IPS DF 6.9 (cell line): ENCODE data around the gene CNTNAP2.
A peak's percentile ranks its signal among the peaks of the same experiment; 100 is the strongest.

Source experiments
- DNase-seq: peaks from one replicate; pipeline ENCODE4 v3.0.0-alpha.2; 2013; ENCODE audit warnings: low read depth, low spot score
- H3K27ac ChIP-seq: one replicate; pipeline ENCODE4 v1.5.1; 2013; ENCODE audit warnings: low read length, control low read depth
- H3K27me3 ChIP-seq: 2 replicates; pipeline ENCODE4 v1.6.1; 2013; ENCODE audit warnings: mild to moderate bottlenecking, low read length; ENCODE audit not compliant: control insufficient read depth, insufficient read depth
- H3K36me3 ChIP-seq: 2 replicates; pipeline ENCODE4 v1.6.1; 2013; ENCODE audit warnings: low read length; ENCODE audit not compliant: control insufficient read depth, insufficient read depth
- H3K4me1 ChIP-seq: 2 replicates; pipeline ENCODE4 v1.6.1; 2013; ENCODE audit warnings: low read length; ENCODE audit not compliant: control insufficient read depth, insufficient read depth
- H3K4me3 ChIP-seq: 2 replicates; pipeline ENCODE4 v1.5.1; 2013; ENCODE audit warnings: mild to moderate bottlenecking, low read length
- H3K9me3 ChIP-seq: 2 replicates; pipeline ENCODE4 v1.6.1; 2013; ENCODE audit warnings: low read length, inconsistent platforms; ENCODE audit not compliant: control insufficient read depth, insufficient read depth
- WGBS: extraction: QIAGEN DNeasy Blood & Tissue Kit; methylation state at CpG from one replicate; pipeline ENCODE4 v1.1.7; 2013; ENCODE audit warnings: mixed read lengths, missing lambda C conversion rate; ENCODE audit not compliant: insufficient read length, insufficient coverage; 5-methylcytosine and 5-hydroxymethylcytosine counted together

CNTNAP2 gene

DNA sequence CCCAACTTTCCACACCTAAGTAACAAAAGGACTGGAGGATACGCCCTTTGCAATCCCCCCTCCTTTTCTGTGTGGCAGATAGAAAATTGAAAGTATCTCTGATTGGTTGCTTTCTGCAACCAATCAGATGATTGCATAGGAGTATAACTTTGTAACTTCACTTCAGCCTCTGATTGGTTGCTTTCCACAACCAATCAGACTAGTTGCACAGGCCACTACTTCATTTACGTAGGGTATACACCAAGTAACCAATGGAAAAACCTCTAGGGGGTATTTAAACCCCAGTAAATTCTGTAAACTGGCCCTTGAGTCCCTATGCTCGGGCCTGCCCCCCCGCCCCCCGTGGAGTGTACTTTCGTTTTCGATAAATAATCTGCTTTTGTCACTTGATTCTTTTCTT, 1080.4 kb downstream of the CNTNAP2 start:
- no peak overlapping the region for H3K4me3 ChIP-seq
- no peak for DNase-seq

DNA sequence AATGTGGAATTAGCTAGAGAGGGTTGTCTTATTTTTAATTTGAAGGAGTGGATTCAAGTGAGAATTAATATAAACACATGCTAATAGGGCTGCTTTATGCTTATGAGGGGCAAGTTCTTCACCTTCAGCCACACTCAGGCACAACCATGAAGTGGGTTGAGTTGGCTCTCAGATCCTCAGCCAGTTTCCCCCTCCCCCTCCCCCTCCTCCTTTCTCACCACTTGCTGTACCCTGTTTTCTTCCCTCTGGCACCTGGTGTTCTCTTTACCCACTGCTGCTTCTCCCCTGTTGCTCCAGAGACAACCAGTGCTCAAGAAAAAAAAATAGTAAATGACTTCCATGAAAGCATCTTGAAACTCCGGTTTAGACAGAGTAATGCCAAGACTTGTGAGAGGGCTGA, 1083.3 kb downstream of the CNTNAP2 start:
- Histone ChIP-seq H3K9me3 (no peaks in the 10 kb centered on the region), H3K36me3 (no peaks in the 10 kb centered on the region), H3K27ac (no peak overlapping the region), H3K4me1 (no peaks in the 10 kb centered on the region), H3K4me3 (no peak overlapping the region), H3K27me3 (no peaks in the 10 kb centered on the region)
- DNase-seq, result no peak
- no CpG with 5 or more reads among the region's 1 CpG for WGBS

More for the DNA sequence above, 1080.4 kb downstream of the CNTNAP2 start:
- Histone ChIP-seq H3K27me3 (no peaks in the 10 kb centered on the region), H3K9me3 (no peaks in the 10 kb centered on the region), H3K36me3 (no peaks in the 10 kb centered on the region), H3K27ac (no peak overlapping the region), H3K4me1 (no peaks in the 10 kb centered on the region)
- WGBS, result no CpG with 5 or more reads among the region's 7 CpGs

DNA sequence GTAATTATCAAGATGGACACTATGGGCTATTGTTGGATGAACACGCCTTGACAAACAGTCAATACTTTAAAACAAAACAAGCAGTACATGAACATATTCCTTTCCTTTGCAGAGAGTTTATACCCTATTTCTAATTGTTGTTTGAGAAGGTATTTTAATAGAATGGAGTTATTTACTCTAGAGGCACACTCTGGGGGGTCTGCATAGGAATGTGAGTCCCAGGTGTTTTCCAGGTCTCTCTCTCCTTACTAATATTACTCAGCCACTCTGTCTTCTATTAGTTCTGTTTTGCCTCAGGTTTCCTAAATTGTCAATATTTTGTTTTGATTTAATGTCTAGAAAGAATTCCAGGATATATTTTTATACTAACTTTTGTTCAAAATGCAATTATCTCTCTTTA, 1091.4 kb downstream of the CNTNAP2 start:
- no peaks in the 10 kb centered on the region for H3K4me1 ChIP-seq
- DNase-seq, result no peak
- H3K27ac ChIP-seq, result no peak overlapping the region
- no peaks in the 10 kb centered on the region for H3K36me3 ChIP-seq
- H3K9me3 ChIP-seq, result no peaks in the 10 kb centered on the region
- no peaks in the 10 kb centered on the region for H3K27me3 ChIP-seq
- no peak overlapping the region for H3K4me3 ChIP-seq
- WGBS, result no CpG with 5 or more reads among the region's 1 CpG

DNA sequence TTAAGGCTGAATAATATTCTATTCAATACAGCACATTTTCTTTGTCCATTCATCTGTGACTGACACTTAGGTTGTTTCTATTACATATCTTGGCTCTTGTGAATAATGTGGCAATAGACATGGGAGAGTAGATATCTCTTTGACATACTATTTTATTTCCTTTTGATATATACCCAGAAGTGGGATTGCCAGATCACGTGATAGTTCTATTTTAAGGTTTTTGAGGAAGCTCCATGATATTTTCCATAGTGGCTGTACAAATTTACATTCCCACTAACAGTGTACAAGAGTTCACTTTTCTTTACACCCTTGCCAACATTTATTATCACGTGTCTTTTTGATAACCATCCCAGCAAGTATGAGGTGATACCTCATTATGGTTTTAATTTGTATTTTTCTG, 1114.7 kb downstream of the CNTNAP2 start:
- no CpG with 5 or more reads among the region's 2 CpGs for WGBS
- DNase-seq, result no peak

DNA sequence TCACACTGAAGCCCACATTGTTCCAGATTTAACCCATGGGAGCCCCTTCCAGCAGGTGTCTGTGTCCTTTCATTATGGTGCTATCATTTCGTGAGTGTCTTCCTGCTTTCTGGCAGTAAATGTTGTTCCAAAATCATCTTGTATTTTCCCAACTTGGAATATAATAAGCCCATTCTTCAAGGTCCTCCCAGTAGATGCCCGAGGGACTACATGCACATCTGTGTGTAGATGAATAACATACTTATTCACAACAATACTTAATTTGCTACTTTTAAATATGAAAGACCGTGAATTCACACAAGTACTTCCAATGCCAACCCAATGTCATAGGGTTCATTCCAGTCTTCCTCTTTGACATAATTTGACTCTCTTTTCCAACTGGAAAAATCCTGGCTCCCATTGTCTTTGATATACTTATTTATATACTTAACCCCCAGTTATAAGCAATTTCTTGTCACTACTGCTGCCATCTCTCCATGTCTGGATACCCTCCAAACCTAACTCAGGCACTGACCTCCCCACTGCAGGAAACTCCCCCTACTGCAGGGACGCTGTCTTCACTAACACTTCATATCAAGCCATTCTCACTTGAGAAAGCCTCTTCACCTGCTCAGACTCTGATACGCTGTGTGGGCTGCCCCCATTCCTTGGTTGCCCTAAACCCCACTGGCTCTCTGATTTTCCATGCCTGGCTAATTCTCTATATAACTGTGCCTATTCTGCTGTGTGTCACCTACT, 1119.2 kb downstream of the CNTNAP2 start:
- Histone ChIP-seq H3K4me3 (no peak overlapping the region), H3K27ac (no peak overlapping the region), H3K27me3 (no peaks in the 10 kb centered on the region), H3K9me3 (no peaks in the 10 kb centered on the region), H3K4me1 (no peaks in the 10 kb centered on the region), H3K36me3 (no peaks in the 10 kb centered on the region)
- no CpG with 5 or more reads among the region's 5 CpGs for WGBS
- DNase-seq, result no peak

More for the DNA sequence above, 1114.7 kb downstream of the CNTNAP2 start:
- H3K36me3 ChIP-seq, result no peaks in the 10 kb centered on the region
- H3K4me3 ChIP-seq, result no peak overlapping the region
- H3K27me3 ChIP-seq, result no peaks in the 10 kb centered on the region
- no peaks in the 10 kb centered on the region for H3K9me3 ChIP-seq
- no peak overlapping the region for H3K27ac ChIP-seq
- H3K4me1 ChIP-seq, result no peaks in the 10 kb centered on the region

DNA sequence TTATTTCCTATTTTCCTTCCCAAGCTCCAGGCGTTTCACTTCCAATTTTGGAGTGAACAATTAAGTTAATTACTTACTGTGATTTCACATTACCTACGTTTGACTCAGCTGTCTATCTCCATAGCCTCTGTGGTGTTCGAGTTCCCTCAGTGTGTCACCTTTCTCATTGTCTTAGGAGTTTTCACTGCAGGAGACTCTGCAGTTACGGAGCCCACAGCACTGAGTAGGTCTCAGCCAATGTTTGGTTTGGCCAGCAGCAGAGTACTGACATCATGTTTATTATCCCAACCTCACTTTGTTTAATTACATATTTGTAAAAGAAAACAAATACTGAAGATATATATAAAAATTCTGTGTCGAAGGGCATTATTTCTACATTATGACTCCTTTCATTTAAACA, 1123.9 kb downstream of the CNTNAP2 start:
- no peak overlapping the region for H3K27ac ChIP-seq
- no peaks in the 10 kb centered on the region for H3K4me1 ChIP-seq
- H3K27me3 ChIP-seq, result no peaks in the 10 kb centered on the region
- H3K4me3 ChIP-seq, result no peak overlapping the region
- H3K36me3 ChIP-seq, result no peaks in the 10 kb centered on the region
- H3K9me3 ChIP-seq, result no peaks in the 10 kb centered on the region
- 100% methylated on average over 1 of the region's 5 CpGs for WGBS
- DNase-seq, result no peak

DNA sequence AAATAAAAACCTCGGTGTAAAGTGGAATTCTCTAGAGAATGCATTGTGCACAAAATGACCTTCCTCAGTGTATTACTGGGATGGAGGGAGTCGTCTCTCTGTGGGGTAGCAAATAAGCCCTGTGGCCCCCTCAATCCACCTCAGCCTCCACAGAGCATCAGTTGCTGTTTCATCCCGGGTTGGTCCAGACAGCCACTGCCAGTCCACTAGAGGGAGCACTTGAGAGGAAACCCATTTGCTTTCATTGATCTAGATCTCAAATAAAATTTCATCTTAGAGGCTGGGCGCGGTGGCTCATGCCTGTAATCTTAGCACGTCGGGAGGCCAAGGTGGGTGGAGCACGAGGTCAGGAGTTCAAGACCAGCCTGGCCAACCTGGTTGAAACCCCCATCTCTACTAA, 1128.7 kb downstream of the CNTNAP2 start:
- DNase-seq, result peak; percentile 47
- WGBS, result no CpG with 5 or more reads among the region's 8 CpGs
- Histone ChIP-seq H3K4me1 (no peaks in the 10 kb centered on the region; the same call in 1 of the 2 replicates), H3K9me3 (no peaks in the 10 kb centered on the region), H3K36me3 (no peaks in the 10 kb centered on the region), H3K4me3 (no peak overlapping the region), H3K27me3 (no peaks in the 10 kb centered on the region), H3K27ac (no peak overlapping the region)

DNA sequence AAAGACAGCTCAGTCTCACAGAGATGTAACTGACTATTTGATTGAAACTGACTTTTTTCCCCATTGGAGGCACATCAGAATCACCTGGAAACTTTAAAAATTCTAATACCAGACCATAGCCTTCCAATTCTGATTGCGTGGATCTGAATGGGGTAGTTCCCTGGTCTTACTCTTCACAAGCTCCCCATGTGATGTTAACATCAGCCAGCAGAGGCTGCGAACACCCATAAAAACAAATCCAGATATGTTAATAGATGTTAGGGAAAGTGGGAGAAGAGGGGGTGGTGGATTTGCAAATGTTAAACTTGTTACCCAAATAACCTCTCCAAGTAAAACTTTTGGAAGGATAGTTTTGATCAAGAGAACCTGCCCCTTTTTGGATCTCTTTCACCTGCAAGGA, 1133.4 kb downstream of the CNTNAP2 start:
- Histone ChIP-seq H3K4me3 (no peak overlapping the region), H3K9me3 (no peaks in the 10 kb centered on the region), H3K27me3 (no peaks in the 10 kb centered on the region), H3K27ac (no peak overlapping the region), H3K4me1 (no peaks in the 10 kb centered on the region; the same call in 1 of the 2 replicates), H3K36me3 (no peaks in the 10 kb centered on the region)
- DNase-seq, result no peak
- no CpG with 5 or more reads among the region's 2 CpGs for WGBS

DNA sequence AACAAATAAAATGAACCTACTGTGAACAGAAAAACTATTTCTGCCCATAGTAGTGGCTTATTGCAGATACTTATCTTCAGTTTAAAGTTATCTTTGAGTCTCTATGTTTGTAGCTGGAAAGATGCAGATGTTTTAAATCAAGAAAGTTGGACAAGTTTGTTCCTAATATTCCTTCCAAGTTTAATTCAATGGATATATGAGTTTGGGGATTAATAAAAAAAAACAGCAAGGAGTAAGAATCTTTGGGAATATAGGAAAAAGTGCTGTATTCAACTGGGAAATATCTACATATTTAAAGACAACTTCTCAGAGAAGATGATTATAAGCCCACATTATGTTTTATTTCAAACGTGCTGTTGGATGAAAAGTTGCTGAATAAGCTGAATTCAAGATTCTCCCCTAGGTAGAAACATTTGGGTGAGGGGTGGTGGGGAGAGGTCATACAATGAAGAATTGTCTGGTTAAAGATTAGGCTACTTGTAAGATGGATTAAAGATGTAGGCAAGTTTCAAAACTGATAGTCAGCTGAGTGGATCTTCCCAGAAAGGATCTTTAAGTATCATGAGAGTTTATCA, 1135.2 kb downstream of the CNTNAP2 start:
- H3K4me3 ChIP-seq, result no peak overlapping the region
- no peaks in the 10 kb centered on the region for H3K9me3 ChIP-seq
- H3K36me3 ChIP-seq, result no peaks in the 10 kb centered on the region
- H3K4me1 ChIP-seq, result no peaks in the 10 kb centered on the region; the same call in 1 of the 2 replicates
- no CpG with 5 or more reads among the region's 1 CpG for WGBS
- DNase-seq, result no peak
- no peaks in the 10 kb centered on the region for H3K27me3 ChIP-seq
- H3K27ac ChIP-seq, result no peak overlapping the region

DNA sequence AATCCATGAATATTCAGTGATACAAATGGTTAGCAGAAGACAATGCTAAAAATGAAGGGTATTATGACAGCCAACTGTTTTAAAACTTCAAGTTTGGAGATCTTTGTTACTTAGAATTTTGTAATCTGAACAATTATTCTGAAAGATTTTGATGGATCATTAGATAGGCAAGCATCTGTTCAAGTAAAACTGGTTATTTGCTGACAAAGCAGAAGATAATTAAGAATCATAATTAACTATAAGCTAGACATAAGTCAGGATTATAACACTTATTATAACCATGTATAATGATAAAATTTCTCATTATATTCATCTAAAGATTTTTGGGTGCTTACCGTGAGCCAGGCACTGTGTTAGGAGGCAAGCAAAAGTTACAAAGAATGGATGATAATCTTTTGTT, 1145.1 kb downstream of the CNTNAP2 start:
- no peak for DNase-seq
- Histone ChIP-seq H3K9me3 (no peaks in the 10 kb centered on the region), H3K36me3 (no peaks in the 10 kb centered on the region), H3K4me1 (no peaks in the 10 kb centered on the region), H3K27me3 (no peaks in the 10 kb centered on the region), H3K4me3 (no peak overlapping the region), H3K27ac (no peak overlapping the region)
- WGBS, result no CpG with 5 or more reads among the region's 1 CpG

DNA sequence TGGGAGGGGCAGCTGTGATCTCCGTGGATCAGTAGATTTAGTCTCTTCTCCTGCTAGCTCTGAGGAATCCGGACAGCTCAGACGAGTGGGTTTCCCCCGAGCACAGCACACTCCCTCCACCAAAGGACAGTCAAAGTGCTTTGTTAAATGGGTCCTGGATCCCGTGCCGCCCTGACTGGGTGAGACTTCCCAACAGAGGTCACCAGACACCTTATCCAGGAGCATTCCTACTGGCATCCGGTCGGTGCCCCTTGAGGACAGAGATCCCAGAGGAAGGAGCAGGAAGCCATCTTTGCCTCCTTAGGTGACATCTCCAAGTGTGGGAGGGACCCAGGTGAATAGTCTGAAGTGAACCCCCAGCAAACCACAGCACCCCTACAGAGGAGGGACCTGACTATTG, 1148.9 kb downstream of the CNTNAP2 start:
- Histone ChIP-seq H3K9me3 (no peaks in the 10 kb centered on the region), H3K4me1 (no peaks in the 10 kb centered on the region), H3K27me3 (no peaks in the 10 kb centered on the region), H3K4me3 (no peak overlapping the region), H3K27ac (no peak overlapping the region), H3K36me3 (no peaks in the 10 kb centered on the region)
- DNase-seq, result no peak
- WGBS, result no CpG with 5 or more reads among the region's 8 CpGs
